WERI-Rb-1 (cell line): ENCODE results near the gene PTPRT.

ENCODE experiments used
- DNase-seq: peaks from one replicate; pipeline ENCODE4 v3.0.0-alpha.2; 2020
- H3K27ac ChIP-seq: fragments of 250-450 bp; sonication (Bioruptor Pico); 2 replicates; pipeline ENCODE4 v1.5.1; 2020; ENCODE audit warnings: mild to moderate bottlenecking, moderate library complexity
- H3K27me3 ChIP-seq: fragments of 250-450 bp; sonication (Bioruptor Pico); 2 replicates; pipeline ENCODE4 v1.5.1; 2021; ENCODE audit warnings: mild to moderate bottlenecking, low read depth, moderate library complexity; ENCODE audit not compliant: insufficient read depth, severe bottlenecking
- H3K36me3 ChIP-seq: fragments of 250-450 bp; sonication (Bioruptor Pico); 2 replicates; pipeline ENCODE4 v1.5.1; 2020; ENCODE audit warnings: mild to moderate bottlenecking, moderate library complexity
- H3K4me3 ChIP-seq: 2 replicates; pipeline ENCODE4 v1.5.1; 2011; ENCODE audit warnings: low read depth, mild to moderate bottlenecking, control low read depth, low read length
- H3K9me3 ChIP-seq: fragments of 250-450 bp; sonication (Bioruptor Pico); 2 replicates; pipeline ENCODE4 v1.5.1; 2021; ENCODE audit warnings: mild to moderate bottlenecking, moderate library complexity; ENCODE audit not compliant: severe bottlenecking
- TF ChIP-seq, protein P1 (sequence below): IDR thresholded peaks from 2 replicates; pipeline ENCODE4 v1.5.1; 2011; ENCODE audit warnings: low read depth, mild to moderate bottlenecking, control low read depth, inconsistent platforms, low read length

The PTPRT gene

DNA sequence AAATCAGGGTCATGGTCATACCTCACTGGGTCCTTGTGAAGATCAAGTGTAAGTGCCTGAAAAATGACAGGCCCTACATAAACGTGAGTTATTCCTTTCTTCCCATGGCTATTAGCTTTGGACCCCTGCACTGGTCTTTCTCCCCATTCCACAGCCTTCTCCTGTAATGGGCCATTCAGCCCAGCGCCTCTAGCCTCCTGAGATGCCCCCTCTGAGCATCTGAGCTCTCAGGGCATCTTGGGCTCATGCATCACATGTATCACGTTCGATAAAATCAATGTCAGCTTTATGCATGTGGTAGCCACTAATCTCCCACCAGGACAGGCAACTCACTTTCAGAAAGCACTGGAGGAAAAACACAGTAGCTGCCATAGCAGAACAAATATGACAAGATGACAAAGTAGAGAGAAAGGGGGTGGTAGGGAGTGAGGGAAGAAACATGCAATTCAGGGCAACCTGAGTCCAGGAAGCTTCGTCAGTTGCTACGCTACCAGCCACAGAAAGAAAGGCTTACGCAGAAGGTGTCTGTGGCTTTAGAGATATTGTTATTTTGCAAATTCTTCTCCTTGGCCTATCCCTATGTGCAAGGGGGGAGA, 498.8 kb downstream of the PTPRT start:
- DNase-seq: no peak

DNA sequence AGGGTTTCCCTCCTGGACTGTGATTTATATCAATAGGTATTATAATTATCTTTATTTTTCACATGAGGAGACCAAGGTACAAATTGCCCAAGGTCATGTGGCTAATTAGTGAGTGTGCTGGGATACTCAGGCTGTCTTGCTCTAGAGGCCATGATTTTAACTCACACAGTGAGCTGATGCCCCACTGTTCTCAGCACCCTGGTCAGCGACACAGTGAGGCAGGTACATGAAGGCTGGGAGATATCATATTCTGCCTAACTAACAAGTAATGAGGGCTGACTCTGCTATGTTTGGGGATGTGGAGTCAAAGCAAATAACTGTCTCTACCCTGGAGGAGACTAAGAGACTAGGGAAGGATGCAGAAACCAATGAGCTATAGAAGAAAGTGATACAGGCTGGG, 501.1 kb downstream of the PTPRT start:
- H3K27me3 ChIP-seq: no peaks in the 10 kb centered on the region
- TF ChIP-seq, protein P1, sequence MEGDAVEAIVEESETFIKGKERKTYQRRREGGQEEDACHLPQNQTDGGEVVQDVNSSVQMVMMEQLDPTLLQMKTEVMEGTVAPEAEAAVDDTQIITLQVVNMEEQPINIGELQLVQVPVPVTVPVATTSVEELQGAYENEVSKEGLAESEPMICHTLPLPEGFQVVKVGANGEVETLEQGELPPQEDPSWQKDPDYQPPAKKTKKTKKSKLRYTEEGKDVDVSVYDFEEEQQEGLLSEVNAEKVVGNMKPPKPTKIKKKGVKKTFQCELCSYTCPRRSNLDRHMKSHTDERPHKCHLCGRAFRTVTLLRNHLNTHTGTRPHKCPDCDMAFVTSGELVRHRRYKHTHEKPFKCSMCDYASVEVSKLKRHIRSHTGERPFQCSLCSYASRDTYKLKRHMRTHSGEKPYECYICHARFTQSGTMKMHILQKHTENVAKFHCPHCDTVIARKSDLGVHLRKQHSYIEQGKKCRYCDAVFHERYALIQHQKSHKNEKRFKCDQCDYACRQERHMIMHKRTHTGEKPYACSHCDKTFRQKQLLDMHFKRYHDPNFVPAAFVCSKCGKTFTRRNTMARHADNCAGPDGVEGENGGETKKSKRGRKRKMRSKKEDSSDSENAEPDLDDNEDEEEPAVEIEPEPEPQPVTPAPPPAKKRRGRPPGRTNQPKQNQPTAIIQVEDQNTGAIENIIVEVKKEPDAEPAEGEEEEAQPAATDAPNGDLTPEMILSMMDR: no peak
- H3K9me3 ChIP-seq: peaks cover 10% of the 10 kb centered on the region
- H3K4me3 ChIP-seq: no peak overlapping the region
- no peaks in the 10 kb centered on the region for H3K36me3 ChIP-seq
- H3K27ac ChIP-seq: no peak overlapping the region
- no peak for DNase-seq

More for the DNA sequence above, 498.8 kb downstream of the PTPRT start:
- H3K27me3 ChIP-seq: no peaks in the 10 kb centered on the region
- H3K27ac ChIP-seq: no peak overlapping the region
- H3K36me3 ChIP-seq: no peaks in the 10 kb centered on the region
- TF ChIP-seq, protein P1: no peak
- no peak overlapping the region for H3K4me3 ChIP-seq
- peaks cover 10% of the 10 kb centered on the region for H3K9me3 ChIP-seq

DNA sequence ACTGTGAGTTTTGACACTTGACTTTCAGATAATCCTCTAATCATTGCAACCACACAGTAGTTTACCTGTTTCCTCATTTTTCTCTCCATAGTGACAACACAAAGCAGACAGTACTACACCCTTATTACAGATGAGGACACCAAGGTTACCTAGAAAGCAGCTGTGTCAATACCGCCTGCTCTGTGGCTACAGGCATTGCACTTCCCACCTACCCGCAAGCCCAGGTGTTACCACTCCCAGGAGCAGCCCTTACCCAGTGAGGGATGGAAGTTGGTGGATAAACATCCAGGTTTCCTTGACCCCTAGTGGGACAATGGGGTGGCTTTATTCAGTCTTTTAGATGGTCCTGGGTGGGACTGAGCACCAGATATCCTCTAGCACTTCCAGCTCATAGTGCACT, 503.6 kb downstream of the PTPRT start:
- no peaks in the 10 kb centered on the region for H3K36me3 ChIP-seq
- H3K9me3 ChIP-seq: no peaks in the 10 kb centered on the region
- DNase-seq: no peak
- H3K27ac ChIP-seq: no peak overlapping the region
- TF ChIP-seq, protein P1: no peak
- no peak overlapping the region for H3K4me3 ChIP-seq
- H3K27me3 ChIP-seq: no peaks in the 10 kb centered on the region

DNA sequence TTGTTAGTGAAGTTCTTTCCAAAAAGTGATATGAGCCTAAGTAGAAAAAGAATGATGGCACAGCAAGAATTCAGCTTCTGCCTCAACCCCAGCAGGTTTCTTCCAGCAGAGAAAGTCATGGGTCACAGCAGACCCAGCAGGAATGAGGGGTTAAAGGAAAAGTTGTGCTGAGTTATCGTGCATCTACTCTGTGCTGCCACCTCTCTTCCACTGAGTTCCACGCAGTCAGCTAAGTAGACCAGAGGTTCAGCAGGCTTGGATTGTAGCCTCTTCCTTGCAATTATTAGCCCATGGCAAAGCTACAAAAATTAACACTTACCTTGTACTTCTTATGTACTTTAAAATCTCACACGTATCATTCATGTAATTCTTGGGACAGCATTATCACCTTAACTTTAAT, 510.8 kb downstream of the PTPRT start:
- no peaks in the 10 kb centered on the region for H3K36me3 ChIP-seq
- TF ChIP-seq, protein P1: peak; percentile 23; the same call in 1 of the 2 replicates
- H3K9me3 ChIP-seq: peaks cover 4% of the 10 kb centered on the region
- no peak overlapping the region for H3K27ac ChIP-seq
- no peak for DNase-seq
- no peaks in the 10 kb centered on the region for H3K27me3 ChIP-seq
- no peak overlapping the region for H3K4me3 ChIP-seq

DNA sequence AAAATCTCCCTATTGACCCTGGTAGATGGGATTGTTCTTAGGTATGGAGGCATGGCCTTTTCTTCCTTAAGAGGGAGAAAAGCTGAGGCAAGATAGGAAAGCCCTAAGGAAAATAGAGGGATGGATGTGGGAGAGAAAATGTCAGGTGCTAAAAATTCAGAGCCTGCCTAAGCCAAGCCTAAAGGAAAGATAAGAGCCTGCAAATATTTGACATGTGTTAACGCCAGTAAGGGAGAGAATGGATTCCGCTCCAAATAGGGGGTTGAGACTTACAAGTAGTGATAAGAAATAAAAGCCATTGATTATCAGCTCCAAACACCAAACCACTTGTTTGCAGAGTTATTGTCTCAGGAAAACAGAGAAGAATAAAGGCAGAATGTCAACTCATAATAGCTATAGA, 533.6 kb downstream of the PTPRT start:
- Histone ChIP-seq H3K27ac (no peak overlapping the region), H3K27me3 (no peaks in the 10 kb centered on the region), H3K9me3 (no peaks in the 10 kb centered on the region), H3K36me3 (no peaks in the 10 kb centered on the region), H3K4me3 (no peak overlapping the region)
- TF ChIP-seq, protein P1: no peak
- DNase-seq: no peak

DNA sequence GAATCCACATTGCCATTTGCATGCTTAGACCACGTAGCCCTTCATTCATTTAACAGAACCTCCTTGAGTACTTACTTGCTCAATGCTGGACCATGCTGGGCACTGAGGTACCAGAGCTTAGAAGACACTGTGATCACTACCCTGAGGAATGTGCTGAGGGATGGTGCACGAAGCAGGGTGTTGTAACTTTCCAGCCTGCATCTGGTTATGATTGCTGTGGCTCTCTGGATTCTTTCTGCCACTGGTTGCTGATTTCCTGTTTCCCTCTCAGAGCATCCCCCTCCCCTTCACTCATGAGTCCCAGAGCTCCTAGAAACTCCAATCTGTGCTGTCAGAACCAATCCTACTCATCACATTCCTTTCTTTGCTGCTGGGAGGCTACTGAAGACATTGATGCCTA, 537.4 kb downstream of the PTPRT start:
- DNase-seq: no peak

More for the DNA sequence above, 537.4 kb downstream of the PTPRT start:
- H3K27ac ChIP-seq: no peak overlapping the region
- H3K4me3 ChIP-seq: no peak overlapping the region
- TF ChIP-seq, protein P1: no peak
- no peaks in the 10 kb centered on the region for H3K9me3 ChIP-seq
- H3K27me3 ChIP-seq: no peaks in the 10 kb centered on the region
- H3K36me3 ChIP-seq: no peaks in the 10 kb centered on the region
